A549 treated with dexamethasone at 1 μM for 4 hours (cell line): ENCODE data around the gene NBPF9. TPM values are rescaled to one million over a fixed set of nuclear protein-coding genes. Genes with fewer than 3 reads are reported as not detected.

Experiments
- total RNA-seq: library from RNA; stranded (reverse); fragments of 200-300 nt; extraction: Qiagen RNA extraction; gene quantifications from 5 replicates; pipeline ENCODE4 v1.2.3, GENCODE V29; 2022

Gene NBPF9, protein sequence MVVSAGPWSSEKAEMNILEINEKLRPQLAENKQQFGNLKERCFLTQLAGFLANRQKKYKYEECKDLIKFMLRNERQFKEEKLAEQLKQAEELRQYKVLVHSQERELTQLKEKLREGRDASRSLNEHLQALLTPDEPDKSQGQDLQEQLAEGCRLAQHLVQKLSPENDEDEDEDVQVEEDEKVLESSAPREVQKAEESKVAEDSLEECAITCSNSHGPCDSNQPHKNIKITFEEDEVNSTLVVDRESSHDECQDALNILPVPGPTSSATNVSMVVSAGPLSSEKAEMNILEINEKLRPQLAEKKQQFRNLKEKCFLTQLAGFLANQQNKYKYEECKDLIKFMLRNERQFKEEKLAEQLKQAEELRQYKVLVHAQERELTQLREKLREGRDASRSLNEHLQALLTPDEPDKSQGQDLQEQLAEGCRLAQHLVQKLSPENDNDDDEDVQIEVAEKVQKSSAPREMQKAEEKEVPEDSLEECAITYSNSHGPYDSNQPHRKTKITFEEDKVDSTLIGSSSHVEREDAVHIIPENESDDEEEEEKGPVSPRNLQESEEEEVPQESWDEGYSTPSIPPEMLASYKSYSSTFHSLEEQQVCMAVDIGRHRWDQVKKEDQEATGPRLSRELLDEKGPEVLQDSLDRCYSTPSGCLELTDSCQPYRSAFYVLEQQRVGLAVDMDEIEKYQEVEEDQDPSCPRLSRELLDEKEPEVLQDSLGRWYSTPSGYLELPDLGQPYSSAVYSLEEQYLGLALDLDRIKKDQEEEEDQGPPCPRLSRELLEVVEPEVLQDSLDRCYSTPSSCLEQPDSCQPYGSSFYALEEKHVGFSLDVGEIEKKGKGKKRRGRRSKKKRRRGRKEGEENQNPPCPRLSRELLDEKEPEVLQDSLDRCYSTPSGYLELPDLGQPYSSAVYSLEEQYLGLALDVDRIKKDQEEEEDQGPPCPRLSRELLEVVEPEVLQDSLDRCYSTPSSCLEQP (N-terminal part only)
- 11.8 to 16.7 TPM (median 15.2 TPM) in 5 replicates for total RNA-seq

DNA sequence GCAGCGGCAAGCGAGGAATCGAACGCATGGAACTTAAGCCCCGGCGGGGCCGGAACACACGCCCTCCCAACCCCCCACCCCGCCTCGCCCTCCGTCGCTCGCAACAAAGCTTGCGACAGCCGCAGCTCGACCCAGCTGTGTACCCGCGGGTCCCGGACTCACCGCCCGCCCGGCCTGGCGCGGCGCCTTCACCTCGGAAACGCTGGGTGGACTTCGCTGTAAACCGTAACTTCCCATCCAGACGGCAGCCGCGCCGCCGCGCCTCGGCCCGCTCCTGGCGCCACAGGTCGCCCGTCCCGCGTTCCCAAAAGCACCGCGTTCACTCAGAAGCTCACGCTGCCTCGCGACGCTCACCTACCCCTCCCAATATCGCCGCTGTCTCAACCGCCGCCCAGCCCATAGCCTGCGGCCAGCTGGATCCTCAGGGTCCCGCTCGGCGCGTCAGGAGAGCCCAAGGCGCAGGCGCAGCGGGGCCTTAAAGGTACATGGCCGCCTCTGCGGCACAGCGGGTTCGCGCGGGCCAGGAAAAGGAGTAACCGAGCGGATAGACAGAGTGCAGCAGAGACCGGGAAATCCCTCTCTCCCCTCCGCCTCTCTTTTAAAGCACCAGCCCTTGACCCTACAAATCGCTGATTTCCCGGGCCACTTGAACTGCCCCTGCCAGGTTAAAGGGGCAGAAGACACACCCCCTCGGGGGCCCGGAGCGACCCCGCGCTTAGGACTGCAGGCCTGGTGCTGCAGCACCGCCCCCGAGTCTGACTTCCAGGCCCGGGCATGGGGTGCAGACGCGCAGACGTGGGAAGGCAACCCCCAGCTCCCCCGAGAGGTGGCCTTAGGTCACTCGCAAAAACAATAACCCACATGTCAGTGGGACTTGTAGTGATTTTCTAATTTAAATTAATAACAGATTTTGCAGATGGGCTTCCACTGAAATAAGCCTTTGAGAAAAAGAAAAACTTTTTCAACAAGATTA is at the start of gene NBPF9:
TSS of gene NBPF9 (minus strand) at position 443 of the 973 bp plus-strand sequence. CDS start 21,412 bp downstream, outside the sequence.

